ENCODE data around the gene CAPN11.
"Not testable (repeated sequence)": the region's sequence is repeated elsewhere in the genome, so short reads cannot be mapped to it uniquely, and the experiment has no call there.

The CAPN11 gene

GRCh38 chr6:44157152-44157521, 1.5 kb upstream of the CAPN11 start:
- no peak for DNase-seq

GRCh38 chr6:44161997-44162338, 3.3 kb downstream of the CAPN11 start:
- DNase-seq = peak; percentile 42

- DNase-seq = no peak
Measured at GRCh38 chr6:44162876-44163625, 4.4 kb downstream of the CAPN11 start.

- DNase-seq = no peak
Measured at GRCh38 chr6:44166116-44166515, 7.5 kb downstream of the CAPN11 start.

GRCh38 chr6:44166591-44167184, 8.1 kb downstream of the CAPN11 start:
- no peak for DNase-seq

- no peak for DNase-seq
Measured at GRCh38 chr6:44167567-44167966, 8.9 kb downstream of the CAPN11 start.

- no peak for DNase-seq
Measured at GRCh38 chr6:44169154-44169553, 10.5 kb downstream of the CAPN11 start.

- DNase-seq = no peak
Measured at GRCh38 chr6:44169886-44170570, 11.4 kb downstream of the CAPN11 start.

- DNase-seq = no peak
Measured at GRCh38 chr6:44171899-44172546, 13.4 kb downstream of the CAPN11 start.

- DNase-seq = peak; percentile 60
Measured at GRCh38 chr6:44172731-44173500, 14.3 kb downstream of the CAPN11 start.

GRCh38 chr6:44176130-44176761, 17.6 kb downstream of the CAPN11 start:
- DNase-seq = no peak

GRCh38 chr6:44176762-44177509, 18.3 kb downstream of the CAPN11 start:
- no peak for DNase-seq

- peak; percentile 20 for DNase-seq
Measured at GRCh38 chr6:44177691-44178423, 19.2 kb downstream of the CAPN11 start.

GRCh38 chr6:44178424-44179071, 19.9 kb downstream of the CAPN11 start:
- no peak for DNase-seq

- DNase-seq = no peak
Measured at GRCh38 chr6:44179072-44179536, 20.5 kb downstream of the CAPN11 start.

GRCh38 chr6:44179648-44180047, 21.0 kb downstream of the CAPN11 start:
- DNase-seq = no peak

GRCh38 chr6:44180406-44180805, 21.8 kb downstream of the CAPN11 start:
- DNase-seq = no peak

- DNase-seq = no peak
Measured at GRCh38 chr6:44180886-44181285, 22.3 kb downstream of the CAPN11 start.

GRCh38 chr6:44181784-44182183, 23.2 kb downstream of the CAPN11 start:
- DNase-seq = not testable (repeated sequence)

- DNase-seq = no peak
Measured at GRCh38 chr6:44182911-44183390, 24.3 kb downstream of the CAPN11 start.

All from fibroblast of skin of right biceps (primary cell).